ENCODE data around the gene FGG. TPM values are rescaled to one million over a fixed set of nuclear protein-coding genes. Genes with fewer than 3 reads are reported as not detected.
A peak's percentile ranks its signal among the peaks of the same experiment; 100 is the strongest.

Gene FGG
- not detected for polyA plus RNA-seq (2013, experiment 1 of 2)
- polyA plus RNA-seq (2013, experiment 2 of 2): not detected

GRCh38 chr4:154612472-154613414, at the start of gene FGG:
TSS of gene FGG (minus strand) at chr4:154612656. CDS start at chr4:154612609, 47 bp downstream.
- Histone ChIP-seq H3K4ac (ENCODE audit: low read length) (no peak within 1 kb of the TSS), H3K9ac (ENCODE audit: low read depth, low read length, poor library complexity) (no peak within 1 kb of the TSS), H3K9me3 (replicated peaks in 1 of 2; ENCODE audit: control insufficient read depth in 2 of 2, insufficient read depth in 1 of 2, low read depth in 1 of 2, low read length in 2 of 2) (no peaks in the 10 kb centered on the region), H3K23ac (ENCODE audit: low read depth, low read length, poor library complexity) (no peak within 1 kb of the TSS), H4K91ac (ENCODE audit: low read depth, low read length, poor library complexity) (no peak within 1 kb of the TSS), H3K27me3 (ENCODE audit: control insufficient read depth in 3 of 3, insufficient read depth in 3 of 3, low read depth in 1 of 3, low read length in 3 of 3) (no peaks in the 10 kb centered on the region), H3K14ac (ENCODE audit: low read length) (no peak within 1 kb of the TSS), H3K4me1 (ENCODE audit: control insufficient read depth in 2 of 2, insufficient read depth in 1 of 2, low read depth in 1 of 2, low read length in 2 of 2) (no peaks in the 10 kb centered on the region), H3K27ac (replicated peaks; ENCODE audit: low read length) (no peak within 1 kb of the TSS), H2AK5ac (ENCODE audit: low read depth, low read length) (no peak within 1 kb of the TSS), H4K8ac (ENCODE audit: low read depth, low read length) (no peak within 1 kb of the TSS), H2BK5ac (ENCODE audit: low read length) (no peak within 1 kb of the TSS), H3K4me2 (ENCODE audit: insufficient read depth, low read length, poor library complexity, severe bottlenecking) (no peak within 1 kb of the TSS), H2BK15ac (ENCODE audit: low read length) (no peak within 1 kb of the TSS), H2BK120ac (ENCODE audit: low read depth, low read length) (no peak within 1 kb of the TSS), H3K79me1 (ENCODE audit: low read depth, low read length) (no peaks in the 10 kb centered on the region), H3K36me3 (replicated peaks in 1 of 2; ENCODE audit: control insufficient read depth in 2 of 2, insufficient read depth in 2 of 2, low read length in 2 of 2) (no peaks in the 10 kb centered on the region), H3K4me3 (ENCODE audit: low read length in 2 of 2) (peak within 1 kb of the TSS in 1 of 2 donors; percentile 12), H3K18ac (ENCODE audit: low read length) (no peak within 1 kb of the TSS), H2AFZ (ENCODE audit: low read length) (peak within 1 kb of the TSS; percentile 22), H2BK12ac (ENCODE audit: low read length) (no peak within 1 kb of the TSS)
- no peak for DNase-seq (ENCODE audit: low spot score)
- WGBS, 2 donors (ENCODE audit: extremely low coverage in 2 of 2, insufficient read length in 2 of 2, insufficient replicate concordance in 1 of 2): no CpG with 5 or more reads among the region's 7 CpGs

DNA sequence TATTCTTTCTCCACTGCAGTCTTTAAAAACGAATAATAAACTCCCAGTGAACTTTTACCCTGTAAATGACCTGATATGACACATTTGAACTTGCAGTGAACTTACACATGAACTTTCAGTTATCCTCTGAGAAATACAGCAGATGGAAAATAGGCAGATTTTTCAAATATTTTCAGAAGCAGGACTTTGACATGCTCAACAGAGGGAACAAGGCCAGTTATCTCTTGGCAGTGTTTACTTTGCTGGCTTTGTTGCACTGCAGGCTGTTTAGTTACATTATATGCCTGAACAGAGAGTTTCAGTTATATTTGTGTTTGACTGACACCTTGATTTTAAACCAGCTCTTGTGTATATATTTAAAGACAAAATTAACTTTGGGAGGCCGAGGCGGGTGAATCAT, 47.6 kb upstream of the FGG start:
- Histone ChIP-seq H2BK12ac (ENCODE audit: low read length) (no peak overlapping the region), H2BK5ac (ENCODE audit: low read length) (no peak overlapping the region), H3K9ac (ENCODE audit: low read depth, low read length, poor library complexity) (no peak overlapping the region), H3K27ac (replicated peaks; ENCODE audit: low read length) (no peak overlapping the region), H3K79me1 (ENCODE audit: low read depth, low read length) (no peaks in the 10 kb centered on the region), H3K18ac (ENCODE audit: low read length) (no peak overlapping the region), H4K8ac (ENCODE audit: low read depth, low read length) (no peak overlapping the region), H3K4ac (ENCODE audit: low read length) (no peak overlapping the region), H3K23ac (ENCODE audit: low read depth, low read length, poor library complexity) (no peak overlapping the region), H4K91ac (ENCODE audit: low read depth, low read length, poor library complexity) (no peak overlapping the region), H3K4me3 (ENCODE audit: low read length in 2 of 2) (no peak overlapping the region), H3K4me2 (ENCODE audit: insufficient read depth, low read length, poor library complexity, severe bottlenecking) (no peak overlapping the region), H3K9me3 (replicated peaks in 1 of 2; ENCODE audit: control insufficient read depth in 2 of 2, insufficient read depth in 1 of 2, low read depth in 1 of 2, low read length in 2 of 2) (no peaks in the 10 kb centered on the region), H3K14ac (ENCODE audit: low read length) (no peak overlapping the region), H2BK120ac (ENCODE audit: low read depth, low read length) (no peak overlapping the region), H2BK15ac (ENCODE audit: low read length) (no peak overlapping the region), H2AK5ac (ENCODE audit: low read depth, low read length) (no peak overlapping the region), H3K27me3 (ENCODE audit: control insufficient read depth in 3 of 3, insufficient read depth in 3 of 3, low read depth in 1 of 3, low read length in 3 of 3) (no peaks in the 10 kb centered on the region), H2AFZ (ENCODE audit: low read length) (no peak overlapping the region), H3K36me3 (replicated peaks in 1 of 2; ENCODE audit: control insufficient read depth in 2 of 2, insufficient read depth in 2 of 2, low read length in 2 of 2) (no peaks in the 10 kb centered on the region), H3K4me1 (ENCODE audit: control insufficient read depth in 2 of 2, insufficient read depth in 1 of 2, low read depth in 1 of 2, low read length in 2 of 2) (no peaks in the 10 kb centered on the region)
- no peak for DNase-seq (ENCODE audit: low spot score)
- WGBS, 2 donors (ENCODE audit: extremely low coverage in 2 of 2, insufficient read length in 2 of 2, insufficient replicate concordance in 1 of 2): no CpG with 5 or more reads among the region's 3 CpGs

- Histone ChIP-seq H2BK12ac (ENCODE audit: low read length) (no peak overlapping the region), H3K9ac (ENCODE audit: low read depth, low read length, poor library complexity) (no peak overlapping the region), H3K36me3 (replicated peaks in 1 of 2; ENCODE audit: control insufficient read depth in 2 of 2, insufficient read depth in 2 of 2, low read length in 2 of 2) (no peaks in the 10 kb centered on the region), H3K4me2 (ENCODE audit: insufficient read depth, low read length, poor library complexity, severe bottlenecking) (no peak overlapping the region), H2BK120ac (ENCODE audit: low read depth, low read length) (no peak overlapping the region), H3K18ac (ENCODE audit: low read length) (no peak overlapping the region), H2BK5ac (ENCODE audit: low read length) (no peak overlapping the region), H4K8ac (ENCODE audit: low read depth, low read length) (no peak overlapping the region), H3K9me3 (replicated peaks in 1 of 2; ENCODE audit: control insufficient read depth in 2 of 2, insufficient read depth in 1 of 2, low read depth in 1 of 2, low read length in 2 of 2) (no peaks in the 10 kb centered on the region), H3K4ac (ENCODE audit: low read length) (no peak overlapping the region), H2AFZ (ENCODE audit: low read length) (no peak overlapping the region), H3K27me3 (ENCODE audit: control insufficient read depth in 3 of 3, insufficient read depth in 3 of 3, low read depth in 1 of 3, low read length in 3 of 3) (no peaks in the 10 kb centered on the region), H3K4me3 (ENCODE audit: low read length in 2 of 2) (no peak overlapping the region), H3K4me1 (ENCODE audit: control insufficient read depth in 2 of 2, insufficient read depth in 1 of 2, low read depth in 1 of 2, low read length in 2 of 2) (no peaks in the 10 kb centered on the region), H3K27ac (replicated peaks; ENCODE audit: low read length) (no peak overlapping the region), H3K14ac (ENCODE audit: low read length) (no peak overlapping the region), H2AK5ac (ENCODE audit: low read depth, low read length) (no peak overlapping the region), H3K79me1 (ENCODE audit: low read depth, low read length) (no peaks in the 10 kb centered on the region), H3K23ac (ENCODE audit: low read depth, low read length, poor library complexity) (no peak overlapping the region), H4K91ac (ENCODE audit: low read depth, low read length, poor library complexity) (no peak overlapping the region), H2BK15ac (ENCODE audit: low read length) (no peak overlapping the region)
- no peak for DNase-seq (ENCODE audit: low spot score)
- WGBS, 2 donors (ENCODE audit: extremely low coverage in 2 of 2, insufficient read length in 2 of 2, insufficient replicate concordance in 1 of 2): no CpG with 5 or more reads among the region's 11 CpGs
Measured at GRCh38 chr4:154658680-154659405, 46.4 kb upstream of the FGG start.

DNA sequence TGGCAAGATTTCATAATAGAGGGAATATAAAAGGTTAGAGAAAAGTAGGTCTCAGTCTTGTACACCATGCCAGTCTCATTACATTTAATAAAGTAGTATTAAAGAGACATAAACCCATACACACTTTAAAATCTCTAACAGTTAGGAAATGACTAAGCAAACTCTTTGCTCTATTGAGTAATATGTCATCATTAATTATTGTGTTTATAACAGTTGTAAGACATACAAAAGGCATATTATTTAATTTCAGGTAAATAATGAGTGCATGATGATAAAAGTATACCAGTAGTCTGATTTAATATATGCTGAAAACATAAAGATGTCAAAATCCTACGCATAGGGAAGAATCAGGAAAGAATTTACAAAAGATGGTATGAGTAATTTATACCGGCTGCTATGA, 31.0 kb upstream of the FGG start:
- DNase-seq (ENCODE audit: low spot score): no peak
- Histone ChIP-seq H3K4me3 (ENCODE audit: low read length in 2 of 2) (no peak overlapping the region), H3K18ac (ENCODE audit: low read length) (no peak overlapping the region), H3K9me3 (replicated peaks in 1 of 2; ENCODE audit: control insufficient read depth in 2 of 2, insufficient read depth in 1 of 2, low read depth in 1 of 2, low read length in 2 of 2) (no peaks in the 10 kb centered on the region), H3K4me1 (ENCODE audit: control insufficient read depth in 2 of 2, insufficient read depth in 1 of 2, low read depth in 1 of 2, low read length in 2 of 2) (no peaks in the 10 kb centered on the region), H3K27me3 (ENCODE audit: control insufficient read depth in 3 of 3, insufficient read depth in 3 of 3, low read depth in 1 of 3, low read length in 3 of 3) (no peaks in the 10 kb centered on the region), H2BK15ac (ENCODE audit: low read length) (no peak overlapping the region), H2AFZ (ENCODE audit: low read length) (no peak overlapping the region), H2AK5ac (ENCODE audit: low read depth, low read length) (no peak overlapping the region), H4K91ac (ENCODE audit: low read depth, low read length, poor library complexity) (no peak overlapping the region), H3K4ac (ENCODE audit: low read length) (no peak overlapping the region), H3K4me2 (ENCODE audit: insufficient read depth, low read length, poor library complexity, severe bottlenecking) (no peak overlapping the region), H3K23ac (ENCODE audit: low read depth, low read length, poor library complexity) (no peak overlapping the region), H3K36me3 (replicated peaks in 1 of 2; ENCODE audit: control insufficient read depth in 2 of 2, insufficient read depth in 2 of 2, low read length in 2 of 2) (no peaks in the 10 kb centered on the region), H3K9ac (ENCODE audit: low read depth, low read length, poor library complexity) (no peak overlapping the region), H2BK120ac (ENCODE audit: low read depth, low read length) (no peak overlapping the region), H4K8ac (ENCODE audit: low read depth, low read length) (no peak overlapping the region), H3K14ac (ENCODE audit: low read length) (no peak overlapping the region), H2BK12ac (ENCODE audit: low read length) (no peak overlapping the region), H3K27ac (replicated peaks; ENCODE audit: low read length) (no peak overlapping the region), H2BK5ac (ENCODE audit: low read length) (no peak overlapping the region), H3K79me1 (ENCODE audit: low read depth, low read length) (no peaks in the 10 kb centered on the region)
- no CpG with 5 or more reads among the region's 2 CpGs for WGBS, 2 donors (ENCODE audit: extremely low coverage in 2 of 2, insufficient read length in 2 of 2, insufficient replicate concordance in 1 of 2)
